Uterus (tissue), 4 donors: ENCODE results near the gene TFCP2L1. TPM values are rescaled to one million over a fixed set of nuclear protein-coding genes. Genes with fewer than 3 reads are reported as not detected.
"Not testable (repeated sequence)": the region's sequence is repeated elsewhere in the genome, so short reads cannot be mapped to it uniquely, and the experiment has no call there.

Source experiments
- DNase-seq, 2 donors: peaks; one replicate each; pipeline ENCODE4 v3.0.0-alpha.2; 2019 to 2020
- H3K27ac ChIP-seq, 2 donors: fragments of 200-600 bp; sonication (generic); 1 replicate in 1 of 2; 2 replicates in 1 of 2; pipeline ENCODE4 v1.5.1; 2016 to 2018
- H3K27me3 ChIP-seq, 2 donors: fragments of 200-600 bp; sonication (generic); one replicate each; pipeline ENCODE4 v1.5.1; 2018 to 2019; ENCODE audit warnings: control low read depth in 1 of 2
- H3K36me3 ChIP-seq, 2 donors: fragments of 200-600 bp; sonication (generic); one replicate each; pipeline ENCODE4 v1.5.1; 2019; ENCODE audit warnings: control low read depth in 1 of 2
- H3K4me1 ChIP-seq, 2 donors: fragments of 200-600 bp; sonication (generic); one replicate each; pipeline ENCODE4 v1.5.1; 2018 to 2019; ENCODE audit warnings: control low read depth in 1 of 2
- H3K4me3 ChIP-seq, 2 donors: fragments of 200-600 bp; sonication (generic); 1 replicate in 1 of 2; 2 replicates in 1 of 2; pipeline ENCODE4 v1.5.1; 2018 to 2019; ENCODE audit warnings: mild to moderate bottlenecking in 1 of 2
- H3K9me3 ChIP-seq, 2 donors: fragments of 200-600 bp; sonication (generic); one replicate each; pipeline ENCODE4 v1.5.1; 2019; ENCODE audit warnings: control low read depth in 1 of 2
- CTCF ChIP-seq, 4 experiments: fragments of 200-600 bp in 2 of 4; fragments of 450-650 bp in 2 of 4; sonication (generic) in 2 of 4; IDR thresholded peaks; one replicate each; pipeline ENCODE4 v1.5.1; 2016 to 2019; ENCODE audit warnings: antibody characterized with exemption in 4 of 4, mild to moderate bottlenecking in 2 of 4, moderate library complexity in 1 of 4
- POLR2A ChIP-seq, 2 donors: fragments of 450-650 bp; IDR thresholded peaks; one replicate each; pipeline ENCODE4 v1.6.1; 2016; ENCODE audit warnings: antibody characterized with exemption in 2 of 2, mild to moderate bottlenecking in 1 of 2, moderate library complexity in 1 of 2
- intact Hi-C: fragments of 100-400 bp; cut with DNase I; formaldehyde crosslinking; loops from one replicate; pipeline ENCODE4 v1.15.1; 2023; ENCODE audit warnings: low total_unique reads
- total RNA-seq, 4 donors: library from RNA; depleted of rRNA in 3 of 4; stranded (reverse); fragments of >200 nt in 3 of 4; gene quantifications; one replicate each; pipeline versions ENCODE4 v1.1.0 to v1.2.4, GENCODE V29; 2014 to 2023
- donor health status: DM: yes; HTN: yes; CAD: no.

TFCP2L1 gene
- total RNA-seq, 4 donors from 2014 or later = under 0.01 to 6.2 (median 2.1) TPM

- Histone ChIP-seq H3K36me3 (no peaks in the 10 kb centered on the region), H3K27ac (no peak overlapping the region), H3K4me3 (no peak overlapping the region), H3K9me3 (no peaks in the 10 kb centered on the region), H3K4me1 (no peaks in the 10 kb centered on the region), H3K27me3 (no peaks in the 10 kb centered on the region)
- DNase-seq = no peak
- TF ChIP-seq POLR2A (IDR thresholded peaks at IDR 0.05) = no peak
- intact Hi-C loops = no loop called here
These were observed 44.8 kb upstream of the TFCP2L1 start for GRCh38 chr2:121329786-121330185.

GRCh38 chr2:121326628-121327027 is 41.6 kb upstream of the TFCP2L1 start:
- Histone ChIP-seq H3K4me1 (no peaks in the 10 kb centered on the region), H3K36me3 (no peaks in the 10 kb centered on the region), H3K27ac (no peak overlapping the region), H3K4me3 (no peak overlapping the region), H3K9me3 (no peaks in the 10 kb centered on the region), H3K27me3 (no peaks in the 10 kb centered on the region)
- DNase-seq = no peak
- intact Hi-C loops = no loop called here
- TF ChIP-seq CTCF (IDR thresholded peaks at IDR 0.05) (no peak), POLR2A (IDR thresholded peaks at IDR 0.05) (no peak)

GRCh38 chr2:121324601-121325000 is 39.6 kb upstream of the TFCP2L1 start:
- Histone ChIP-seq H3K4me3 (no peak overlapping the region), H3K27ac (no peak overlapping the region), H3K36me3 (no peaks in the 10 kb centered on the region), H3K27me3 (no peaks in the 10 kb centered on the region), H3K9me3 (no peaks in the 10 kb centered on the region), H3K4me1 (no peaks in the 10 kb centered on the region)
- intact Hi-C loops = no loop called here
- TF ChIP-seq CTCF (IDR thresholded peaks at IDR 0.05) (no peak), POLR2A (IDR thresholded peaks at IDR 0.05) (no peak)
- no peak for DNase-seq

- intact Hi-C loops = no loop called here
- Histone ChIP-seq H3K36me3 (no peaks in the 10 kb centered on the region), H3K27ac (no peak overlapping the region), H3K4me3 (no peak overlapping the region), H3K4me1 (no peaks in the 10 kb centered on the region), H3K27me3 (no peaks in the 10 kb centered on the region), H3K9me3 (no peaks in the 10 kb centered on the region)
- TF ChIP-seq POLR2A (IDR thresholded peaks at IDR 0.05) (no peak), CTCF (IDR thresholded peaks at IDR 0.05) (no peak)
- DNase-seq = no peak
These were observed 36.5 kb upstream of the TFCP2L1 start for GRCh38 chr2:121321476-121321875.

- Histone ChIP-seq H3K36me3 (no peaks in the 10 kb centered on the region), H3K27ac (no peak overlapping the region), H3K4me3 (no peak overlapping the region), H3K4me1 (no peaks in the 10 kb centered on the region), H3K9me3 (no peaks in the 10 kb centered on the region), H3K27me3 (no peaks in the 10 kb centered on the region)
- DNase-seq = no peak
- TF ChIP-seq CTCF (IDR thresholded peaks at IDR 0.05) (no peak), POLR2A (IDR thresholded peaks at IDR 0.05) (no peak)
- intact Hi-C loops = no loop called here
These were observed 34.9 kb upstream of the TFCP2L1 start for GRCh38 chr2:121319941-121320340.

- TF ChIP-seq POLR2A (IDR thresholded peaks at IDR 0.05) (no peak), CTCF (IDR thresholded peaks at IDR 0.05) (no peak)
- Histone ChIP-seq H3K36me3 (no peaks in the 10 kb centered on the region), H3K4me3 (no peak overlapping the region), H3K27ac (no peak overlapping the region), H3K27me3 (no peaks in the 10 kb centered on the region), H3K9me3 (no peaks in the 10 kb centered on the region), H3K4me1 (no peaks in the 10 kb centered on the region)
- intact Hi-C loops = no loop called here
- no peak for DNase-seq
These were observed 32.0 kb upstream of the TFCP2L1 start for GRCh38 chr2:121316986-121317385.

GRCh38 chr2:121313701-121314100 is 28.7 kb upstream of the TFCP2L1 start:
- H3K9me3 ChIP-seq, H3K27ac ChIP-seq, DNase-seq, intact Hi-C loops, H3K27me3 ChIP-seq, H3K4me3 ChIP-seq, H3K4me1 ChIP-seq, H3K36me3 ChIP-seq: not testable (repeated sequence)
